NOMO-1 treated with dmso at 0.1 percent for 144 hours (cell line): ENCODE data around the gene AMT.

Experiments used
- DNase-seq: peaks from one replicate; lab custom pipeline; 2025; ENCODE audit not compliant: unreplicated experiment; lab: John Stamatoyannopoulos, UW

The AMT gene, protein sequence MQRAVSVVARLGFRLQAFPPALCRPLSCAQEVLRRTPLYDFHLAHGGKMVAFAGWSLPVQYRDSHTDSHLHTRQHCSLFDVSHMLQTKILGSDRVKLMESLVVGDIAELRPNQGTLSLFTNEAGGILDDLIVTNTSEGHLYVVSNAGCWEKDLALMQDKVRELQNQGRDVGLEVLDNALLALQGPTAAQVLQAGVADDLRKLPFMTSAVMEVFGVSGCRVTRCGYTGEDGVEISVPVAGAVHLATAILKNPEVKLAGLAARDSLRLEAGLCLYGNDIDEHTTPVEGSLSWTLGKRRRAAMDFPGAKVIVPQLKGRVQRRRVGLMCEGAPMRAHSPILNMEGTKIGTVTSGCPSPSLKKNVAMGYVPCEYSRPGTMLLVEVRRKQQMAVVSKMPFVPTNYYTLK

GRCh38 chr3:49422379-49423248 is at the start of gene AMT:
Gene AMT, minus strand, starts transcription at chr3:49422473. Its CDS starts 23 bp downstream, at chr3:49422450.
- no peak for DNase-seq

DNA sequence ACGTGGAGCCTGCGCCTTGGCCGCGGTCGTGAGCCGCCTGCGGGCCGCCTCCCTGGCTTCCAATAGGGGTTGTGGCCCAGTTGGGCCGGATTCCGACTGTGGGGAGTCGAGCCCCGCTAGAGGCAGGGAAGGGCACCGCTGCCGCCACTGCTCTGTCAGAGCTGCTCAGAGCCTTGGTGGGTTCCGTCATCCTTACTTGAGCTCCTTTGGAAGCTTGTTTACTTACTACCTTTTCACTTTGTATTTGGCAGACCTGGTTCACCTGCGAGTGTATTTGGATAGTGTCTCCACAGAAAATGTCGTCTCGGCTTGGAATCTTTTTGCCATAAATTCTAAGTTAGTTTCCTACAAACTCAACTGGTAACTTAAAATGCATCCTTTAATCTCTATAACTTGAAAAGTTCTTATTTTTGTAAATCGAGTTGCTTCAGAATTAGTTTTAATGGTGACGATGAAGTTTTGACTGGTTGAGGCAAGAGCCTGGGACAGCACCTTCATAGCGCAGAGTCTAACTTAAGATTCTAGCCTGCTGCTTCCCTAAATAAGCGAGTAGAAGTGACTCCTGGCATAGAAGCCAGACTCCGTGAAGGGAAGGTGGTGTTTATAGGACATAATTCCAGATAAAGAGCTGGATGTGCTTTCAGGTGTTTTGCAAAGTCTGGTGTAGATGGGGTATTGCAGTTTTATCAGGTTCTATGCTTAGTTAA is 48.6 kb upstream of the AMT start:
- DNase-seq = no peak

DNA sequence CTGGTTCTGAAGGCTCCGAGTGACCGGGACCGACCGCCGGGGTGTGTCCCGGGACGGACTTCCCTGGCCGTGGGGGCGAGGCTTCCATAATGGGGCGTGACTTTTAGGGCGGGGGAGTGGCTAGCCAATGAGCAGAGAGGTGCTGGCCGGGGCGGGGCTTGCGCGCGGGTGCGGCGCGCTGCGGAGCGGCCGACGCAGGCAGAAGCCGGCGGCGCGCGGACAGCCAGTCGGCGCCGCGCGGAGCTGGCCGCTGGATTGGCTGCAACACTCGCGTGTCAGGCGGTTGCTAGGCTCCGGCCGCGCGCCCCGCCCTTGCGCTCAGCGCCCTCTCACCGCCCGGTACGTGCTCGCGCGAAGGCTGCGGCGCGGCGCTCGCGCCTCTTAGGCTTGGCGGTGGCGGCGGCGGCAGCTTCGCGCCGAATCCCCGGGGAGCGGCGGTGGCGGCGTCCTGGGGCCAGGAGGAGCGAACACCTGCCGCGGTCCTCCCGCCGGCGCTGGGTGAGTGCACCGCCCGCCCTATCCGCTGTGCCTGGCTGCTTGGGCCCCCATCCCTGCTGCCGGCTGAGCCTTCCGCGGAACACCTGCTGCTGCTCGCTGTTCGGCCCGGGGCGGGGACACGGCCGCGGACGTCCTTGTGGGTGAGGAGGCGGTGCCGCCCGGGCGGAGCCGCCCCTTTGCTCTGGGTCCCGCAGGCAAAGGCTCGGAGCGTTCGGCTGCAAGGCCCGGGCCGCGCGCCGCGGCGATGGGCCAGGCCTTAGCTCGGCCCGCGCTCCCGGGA is 47.9 kb upstream of the AMT start, which contains the start of gene DAG1:
Gene DAG1 (plus strand): TSS at position 332 of the 778 bp plus-strand sequence. CDS start 40,268 bp downstream, outside the sequence.
- DNase-seq = peak; percentile 91

DNA sequence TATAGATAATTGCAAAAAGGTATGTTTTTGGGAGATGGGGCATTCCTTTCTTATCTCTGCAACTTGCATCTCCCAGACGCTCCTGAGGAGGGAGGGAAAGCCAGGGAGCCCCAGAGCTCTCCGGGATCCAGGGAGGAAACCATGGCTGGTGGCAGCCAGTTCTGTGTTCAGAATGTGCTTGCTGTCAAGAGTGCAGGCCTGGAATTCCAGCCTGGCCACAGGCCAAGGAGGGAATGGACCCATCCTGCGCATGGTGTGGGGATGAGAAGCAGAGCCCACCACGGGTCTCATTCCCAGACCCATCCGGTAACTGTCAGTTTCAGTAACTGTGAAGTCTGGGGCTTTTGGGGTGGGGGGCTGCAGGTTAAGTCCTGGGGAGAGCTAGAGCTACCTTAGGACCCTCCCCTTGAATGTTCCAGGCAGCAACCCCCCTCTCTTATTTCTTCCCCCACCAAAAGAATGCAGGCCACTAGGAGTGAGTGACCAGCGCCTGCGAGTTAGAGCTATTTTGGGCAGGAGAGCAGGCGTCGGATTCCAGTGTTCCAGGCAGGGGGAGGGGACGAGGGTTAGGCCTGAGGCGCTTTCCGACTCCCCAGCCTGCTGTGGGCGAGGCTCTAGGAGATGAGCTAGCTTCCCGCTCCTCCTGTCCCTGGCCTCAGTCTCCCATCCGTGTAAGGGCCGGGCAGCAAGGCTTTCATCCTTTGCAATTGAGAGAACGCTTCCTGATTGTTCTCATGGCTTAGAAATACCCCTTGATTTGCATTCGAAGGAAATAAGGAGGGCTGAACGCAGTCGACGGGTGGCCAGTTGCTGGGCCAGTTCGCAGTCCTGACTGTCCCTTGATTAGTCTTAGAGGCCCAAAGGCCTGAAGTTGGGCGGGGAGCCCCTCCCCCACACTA is 47.0 kb upstream of the AMT start:
- DNase-seq = no peak

- DNase-seq = no peak
Observed at GRCh38 chr3:49466085-49466484, 43.8 kb upstream of the AMT start.

DNA sequence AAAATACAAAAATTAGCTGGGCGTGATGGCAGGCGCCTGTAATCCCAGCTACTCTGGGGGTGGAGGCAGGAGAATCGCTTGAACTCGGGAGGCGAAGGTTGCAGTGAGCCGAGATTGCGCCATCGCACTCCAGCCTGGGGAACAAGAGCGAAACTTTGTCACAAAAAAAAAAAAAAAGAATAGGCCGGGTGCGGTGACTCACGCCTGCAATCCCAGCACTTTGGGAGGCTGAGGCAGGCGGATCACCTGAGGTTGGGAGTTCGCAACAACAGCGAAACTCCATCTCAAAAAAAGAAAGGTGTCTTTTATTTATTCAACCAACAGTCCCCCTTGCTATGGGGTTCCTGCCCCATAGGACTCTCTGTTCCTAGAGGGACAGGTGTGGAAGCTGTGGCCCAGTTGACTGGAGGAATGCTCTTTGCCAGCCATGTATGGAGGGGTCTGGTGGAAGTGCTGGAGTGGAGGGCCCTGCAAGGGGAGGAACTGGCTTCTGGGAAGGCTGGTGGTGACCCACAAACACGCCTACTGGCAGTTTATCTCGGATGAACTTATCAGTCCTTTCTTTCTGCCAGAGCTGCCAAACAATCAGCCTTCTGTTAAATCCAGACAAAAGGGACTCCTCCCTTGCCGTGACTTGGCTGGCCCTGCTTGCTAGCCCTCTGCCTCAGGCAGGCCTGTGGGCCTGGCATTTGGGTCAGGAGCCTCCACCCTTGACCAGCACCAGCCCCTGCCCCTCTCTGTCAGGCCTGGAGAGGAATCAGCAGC is 43.2 kb upstream of the AMT start:
- no peak for DNase-seq

- no peak for DNase-seq
Observed at GRCh38 chr3:49462222-49462621, 39.9 kb upstream of the AMT start.

DNA sequence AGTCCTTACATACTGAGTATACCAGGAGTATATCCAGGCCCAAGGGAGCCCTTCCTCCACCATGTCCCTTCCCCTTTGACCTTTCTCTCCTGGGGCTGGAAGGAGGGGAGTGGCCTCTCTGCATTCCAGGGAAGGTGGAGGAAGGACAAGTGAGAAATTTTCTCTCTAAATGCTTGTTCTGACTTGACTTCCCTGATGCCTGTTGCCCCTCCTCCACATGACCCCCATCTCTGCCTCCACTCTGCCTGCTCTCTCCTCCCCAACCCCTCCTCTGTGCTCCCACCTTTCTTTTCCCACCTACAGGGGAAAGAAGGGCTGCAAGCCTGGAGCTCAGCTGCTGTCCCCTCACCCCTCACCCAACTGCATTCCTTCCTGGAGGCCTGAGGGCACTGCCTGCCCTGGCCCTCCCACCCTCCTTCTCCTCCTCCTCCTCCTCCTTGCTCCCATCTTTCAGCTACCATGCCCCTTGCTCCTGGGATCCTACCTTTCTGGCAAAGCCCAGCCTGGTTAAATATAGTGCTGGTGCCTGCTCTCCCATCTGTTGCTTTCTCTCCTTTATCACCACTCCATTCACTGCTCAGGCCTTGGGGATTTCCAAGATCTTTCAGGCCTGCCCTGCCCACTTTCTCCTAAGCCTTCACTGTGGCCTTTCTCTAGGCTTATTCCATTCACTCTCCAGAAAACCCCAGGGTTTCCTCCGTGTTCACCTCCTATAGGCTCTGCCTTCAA is 39.3 kb upstream of the AMT start:
- no peak for DNase-seq

DNA sequence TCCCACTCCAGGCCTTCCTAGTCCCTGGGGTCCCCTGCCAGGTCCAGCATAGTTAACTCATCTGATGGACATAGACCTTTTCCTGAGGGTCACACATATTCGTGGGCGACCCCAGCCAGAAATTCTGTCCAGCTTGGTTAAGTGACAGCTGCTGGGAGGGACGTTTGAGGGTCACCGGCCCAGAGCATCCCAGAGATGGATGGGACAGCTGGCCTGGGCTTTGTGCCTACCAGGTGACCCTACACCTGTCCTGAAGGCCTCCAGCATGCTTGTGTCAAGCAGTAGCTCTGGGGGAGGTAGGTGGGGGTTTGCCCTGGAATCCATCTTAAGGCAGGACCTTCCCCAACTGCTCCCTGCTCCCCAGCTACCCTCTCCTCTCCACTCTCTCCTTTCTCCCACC is 38.7 kb upstream of the AMT start:
- DNase-seq = no peak

GRCh38 chr3:49460188-49460890 is 38.1 kb upstream of the AMT start:
- no peak for DNase-seq

- no peak for DNase-seq
Observed at GRCh38 chr3:49456466-49456865, 34.2 kb upstream of the AMT start.

- no peak for DNase-seq
Observed at GRCh38 chr3:49454898-49455681, 32.8 kb upstream of the AMT start.

GRCh38 chr3:49454458-49454857 is 32.2 kb upstream of the AMT start:
- no peak for DNase-seq

- no peak for DNase-seq
Observed at GRCh38 chr3:49453621-49454020, 31.3 kb upstream of the AMT start.

DNA sequence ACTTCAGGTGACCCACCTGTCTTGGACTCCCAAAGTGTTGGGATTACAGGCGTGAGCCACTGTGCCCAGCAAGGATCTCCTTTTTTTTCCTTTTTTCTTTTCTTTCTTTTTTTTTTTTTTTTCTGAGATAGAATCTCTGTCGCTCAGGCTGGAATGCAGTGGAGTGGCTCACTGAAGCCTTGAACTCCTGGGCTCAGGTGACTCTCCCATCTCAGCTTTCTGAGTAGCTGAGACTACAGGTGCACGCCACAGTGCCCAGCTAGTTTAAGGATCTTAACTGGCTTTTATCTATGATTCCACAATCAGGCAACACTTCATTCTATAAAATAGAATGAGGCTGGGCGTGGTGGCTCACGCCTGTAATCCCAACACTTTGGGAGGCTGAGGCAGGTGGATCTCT is 23.1 kb upstream of the AMT start:
- DNase-seq = no peak

DNA sequence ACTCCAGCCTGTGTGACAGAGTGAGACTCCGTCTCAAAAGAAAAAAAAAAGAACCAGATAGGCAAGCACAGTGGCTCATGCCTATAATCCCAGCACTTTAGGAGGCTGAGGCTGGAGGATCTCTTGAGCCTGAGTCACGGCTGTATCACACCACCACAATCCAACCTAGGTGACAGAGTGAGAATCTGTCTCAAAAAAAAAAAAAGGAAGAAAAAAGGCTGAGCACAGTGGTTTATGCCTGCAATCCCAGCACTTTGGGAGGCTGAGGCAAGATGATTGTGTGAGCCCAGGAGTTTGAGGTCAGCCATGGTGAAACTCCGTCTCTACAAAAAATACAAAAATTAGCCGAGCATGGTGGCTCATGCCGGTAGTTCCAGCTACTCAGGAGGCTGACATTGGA is 12.5 kb upstream of the AMT start:
- no peak for DNase-seq

DNA sequence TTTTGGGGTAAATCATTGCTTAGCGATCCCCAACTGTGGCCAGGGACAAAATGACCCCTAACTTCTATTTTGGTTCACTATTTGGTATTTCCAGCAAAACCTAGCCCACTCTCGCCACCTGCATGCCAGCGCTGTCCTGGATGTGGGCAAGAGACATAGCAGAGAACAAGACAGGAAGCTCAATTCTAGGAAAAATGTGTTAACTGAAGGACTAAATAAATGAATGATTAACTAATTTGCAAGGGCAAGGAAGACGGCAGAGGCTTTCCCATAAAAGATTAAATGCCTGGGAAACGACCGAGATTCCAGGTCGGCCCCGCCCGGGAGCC is 6.4 kb upstream of the AMT start:
- DNase-seq = no peak
